ENCODE measurements around the gene SHPK.

DNA sequence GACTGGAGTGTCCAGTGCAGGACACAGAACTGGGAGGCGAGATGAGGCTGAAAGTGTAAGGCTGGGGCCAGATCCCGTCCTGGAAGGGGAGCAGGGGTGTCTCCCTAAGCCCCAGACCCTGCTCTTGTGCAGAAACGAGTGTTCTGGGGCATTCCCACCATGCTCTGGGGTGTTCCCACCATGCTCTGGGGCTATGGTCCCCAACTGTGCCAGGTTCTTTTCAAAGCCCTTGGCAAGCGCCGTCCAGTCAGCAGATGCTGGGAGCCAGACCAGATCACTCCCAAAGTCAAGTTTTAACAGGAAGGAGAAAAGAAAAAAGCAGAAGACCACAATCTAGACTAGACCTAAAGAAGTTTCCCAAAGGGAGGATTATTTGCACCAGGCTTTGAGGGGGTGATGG, 29.8 kb upstream of the SHPK start:
- TF ChIP-seq CTCF (IDR thresholded peaks at IDR 0.05) (no peak), POLR2A (IDR thresholded peaks at IDR 0.05) (no peak)

All from testis (tissue), 2 donors.